ENCODE results near the gene HDAC4.

HDAC4 gene

GRCh38 chr2:239033801-239034560 lies 366.8 kb downstream of the HDAC4 start:
- no peak for DNase-seq

- DNase-seq: no peak
Measured at GRCh38 chr2:239029958-239030357, 370.9 kb downstream of the HDAC4 start.

- DNase-seq: no peak
Measured at GRCh38 chr2:239028253-239028619, 372.6 kb downstream of the HDAC4 start.

GRCh38 chr2:239027391-239028252 lies 373.2 kb downstream of the HDAC4 start:
- no peak for DNase-seq

- no peak for DNase-seq
Measured at GRCh38 chr2:239026711-239027361, 374.0 kb downstream of the HDAC4 start.

GRCh38 chr2:239025951-239026461 lies 374.8 kb downstream of the HDAC4 start:
- DNase-seq: no peak

GRCh38 chr2:239025096-239025801 lies 375.6 kb downstream of the HDAC4 start:
- no peak for DNase-seq

- DNase-seq: no peak
Measured at GRCh38 chr2:239024226-239024625, 376.6 kb downstream of the HDAC4 start.

- no peak for DNase-seq
Measured at GRCh38 chr2:239022437-239023260, 378.2 kb downstream of the HDAC4 start.

- no peak for DNase-seq
Measured at GRCh38 chr2:239021651-239022436, 379.0 kb downstream of the HDAC4 start.

- no peak for DNase-seq
Measured at GRCh38 chr2:239021224-239021623, 379.6 kb downstream of the HDAC4 start.

- DNase-seq: no peak
Measured at GRCh38 chr2:239020541-239021041, 380.2 kb downstream of the HDAC4 start.

GRCh38 chr2:239019183-239019581 lies 381.6 kb downstream of the HDAC4 start:
- DNase-seq: no peak

- no peak for DNase-seq
Measured at GRCh38 chr2:239018271-239019182, 382.3 kb downstream of the HDAC4 start.

- no peak for DNase-seq
Measured at GRCh38 chr2:239017491-239018098, 383.2 kb downstream of the HDAC4 start.

- DNase-seq: no peak
Measured at GRCh38 chr2:239015901-239016675, 384.7 kb downstream of the HDAC4 start.

- DNase-seq: no peak
Measured at GRCh38 chr2:239015218-239015900, 385.5 kb downstream of the HDAC4 start.
